ENCODE results near the gene CAPS2.

DNA sequence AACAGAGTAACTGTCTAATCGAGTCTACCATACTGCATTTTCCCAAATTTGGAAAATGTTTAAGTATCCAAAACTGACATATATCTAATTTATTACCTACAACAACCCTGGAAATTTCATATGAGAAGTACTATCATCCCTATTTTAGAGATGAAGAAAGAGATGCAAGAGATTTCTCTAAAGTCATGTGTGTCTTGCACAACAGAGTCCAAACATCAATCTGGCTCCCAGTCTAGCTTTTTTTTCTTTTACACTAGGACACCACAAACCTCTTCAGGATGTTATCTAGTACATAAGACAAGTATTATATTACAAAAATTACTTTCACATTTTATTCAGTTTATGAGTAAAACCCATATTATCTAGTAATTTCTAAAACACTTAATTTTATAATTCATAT, 39.1 kb downstream of the CAPS2 start:
- TF ChIP-seq, protein P1, sequence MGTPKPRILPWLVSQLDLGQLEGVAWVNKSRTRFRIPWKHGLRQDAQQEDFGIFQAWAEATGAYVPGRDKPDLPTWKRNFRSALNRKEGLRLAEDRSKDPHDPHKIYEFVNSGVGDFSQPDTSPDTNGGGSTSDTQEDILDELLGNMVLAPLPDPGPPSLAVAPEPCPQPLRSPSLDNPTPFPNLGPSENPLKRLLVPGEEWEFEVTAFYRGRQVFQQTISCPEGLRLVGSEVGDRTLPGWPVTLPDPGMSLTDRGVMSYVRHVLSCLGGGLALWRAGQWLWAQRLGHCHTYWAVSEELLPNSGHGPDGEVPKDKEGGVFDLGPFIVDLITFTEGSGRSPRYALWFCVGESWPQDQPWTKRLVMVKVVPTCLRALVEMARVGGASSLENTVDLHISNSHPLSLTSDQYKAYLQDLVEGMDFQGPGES (IDR thresholded peaks at IDR 0.05): no peak
- no peak for TF ChIP-seq MXI1 (IDR thresholded peaks at IDR 0.05; ENCODE audit: low read depth, low read length)
